ENCODE measurements around the gene TLR5.
A peak's percentile ranks its signal among the peaks of the same experiment; 100 is the strongest.

TLR5 gene

GRCh38 chr1:223150443-223150842 lies 7.4 kb upstream of the TLR5 start:
- DNase-seq (ENCODE audit: low read depth) = no peak

DNA sequence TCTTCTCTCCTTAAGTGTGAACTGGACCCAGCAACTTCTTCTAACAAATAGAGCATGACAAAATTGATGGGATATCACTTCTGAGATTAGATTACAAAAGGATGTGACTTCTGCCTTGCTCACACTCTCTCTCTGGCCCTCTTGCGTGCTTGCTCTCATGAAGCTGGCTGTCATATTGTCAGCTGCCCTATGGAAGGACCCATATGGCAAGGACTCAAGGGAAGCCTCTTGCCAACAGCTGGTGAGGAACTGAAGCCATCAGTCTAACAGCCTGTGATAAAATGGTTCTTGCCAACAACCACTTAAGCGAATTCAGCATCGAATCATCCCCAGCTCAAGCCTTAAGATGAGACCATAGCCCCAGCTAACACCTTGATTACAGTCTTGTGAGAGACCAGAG lies 4.8 kb upstream of the TLR5 start:
- DNase-seq (ENCODE audit: low read depth) = no peak

- DNase-seq (ENCODE audit: low read depth) = no peak
Measured at GRCh38 chr1:223147409-223147808, 4.4 kb upstream of the TLR5 start.

- no peak for DNase-seq (ENCODE audit: low read depth)
Measured at GRCh38 chr1:223146745-223147144, 3.7 kb upstream of the TLR5 start.

DNA sequence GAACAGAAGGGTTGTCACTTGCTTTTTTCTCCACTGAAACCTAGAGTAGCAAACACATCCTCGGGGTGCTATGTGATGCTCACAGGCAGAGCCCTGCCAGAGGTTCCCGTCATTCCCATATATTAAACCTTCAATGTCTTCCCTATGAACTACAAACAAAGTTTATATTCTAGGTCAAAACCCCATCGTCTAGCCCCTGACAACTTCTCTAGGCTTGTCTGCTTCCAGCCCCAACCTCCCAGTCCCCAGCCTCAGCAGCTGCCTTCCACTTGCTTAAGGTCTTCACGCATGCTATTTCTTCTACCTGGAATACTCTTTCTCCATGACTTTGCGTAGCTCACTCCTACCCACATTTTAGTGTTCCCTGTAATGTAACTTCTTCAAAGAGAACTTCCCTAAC lies 1.9 kb upstream of the TLR5 start:
- DNase-seq (ENCODE audit: low read depth) = no peak

DNA sequence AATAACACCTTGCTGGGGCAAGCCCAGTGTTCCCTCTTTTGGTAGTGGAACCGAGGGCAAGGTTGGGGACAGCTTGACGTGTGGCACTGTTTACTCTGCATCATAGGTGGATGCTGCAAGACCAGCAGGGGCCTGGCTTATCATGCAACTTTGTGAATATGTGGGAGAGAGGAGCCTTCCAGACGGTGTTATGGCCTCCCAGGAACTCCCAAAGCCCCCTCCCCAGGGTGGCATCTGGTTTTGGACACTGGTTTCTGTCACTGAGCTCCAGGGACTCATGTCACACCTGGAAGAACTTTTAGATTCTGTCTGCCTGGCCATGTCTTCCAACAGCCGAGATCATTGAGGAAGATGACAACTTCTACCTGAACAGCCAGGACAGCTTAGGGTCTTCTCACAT lies 1.4 kb upstream of the TLR5 start:
- no peak for DNase-seq (ENCODE audit: low read depth)

DNA sequence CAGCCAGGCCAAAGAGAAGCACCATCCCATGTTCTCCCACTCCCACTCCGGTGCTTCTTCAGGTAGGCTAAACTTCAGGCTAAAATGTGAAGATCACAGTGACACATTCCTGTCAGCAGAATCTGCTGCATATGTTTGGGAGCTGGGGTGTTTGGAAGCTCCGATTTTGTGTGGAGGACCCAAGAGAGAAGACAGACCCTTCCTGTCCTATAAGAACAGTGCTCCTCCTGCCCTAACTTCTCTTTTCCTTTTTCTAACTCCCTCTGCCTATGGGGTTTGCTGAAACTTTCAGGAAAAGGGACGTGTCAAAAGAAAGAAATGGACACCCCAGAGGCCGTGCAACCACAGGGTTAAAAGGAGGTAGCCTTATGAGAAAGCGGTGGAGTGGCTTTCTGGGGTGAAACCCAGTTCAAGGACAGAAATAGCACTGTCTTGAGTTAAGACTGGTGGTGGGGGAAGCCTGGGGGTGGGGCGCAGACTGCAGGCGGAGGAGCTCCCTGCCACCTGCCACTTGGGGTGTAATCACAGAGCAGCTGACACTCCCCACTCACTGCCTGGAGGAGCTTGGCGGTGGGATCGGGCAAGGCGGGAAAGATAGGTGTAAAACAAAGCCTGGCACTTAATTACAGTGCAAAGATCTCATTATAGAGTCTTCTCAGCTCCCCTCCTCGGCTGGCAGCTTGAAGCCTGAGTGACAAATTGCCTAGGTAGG lies 645 bp upstream of the TLR5 start:
- DNase-seq (ENCODE audit: low read depth) = no peak

GRCh38 chr1:223142269-223142668 lies 779 bp downstream of the TLR5 start:
- no peak for DNase-seq (ENCODE audit: low read depth)

GRCh38 chr1:223140611-223141405 lies 2.2 kb downstream of the TLR5 start:
- DNase-seq (ENCODE audit: low read depth) = no peak

DNA sequence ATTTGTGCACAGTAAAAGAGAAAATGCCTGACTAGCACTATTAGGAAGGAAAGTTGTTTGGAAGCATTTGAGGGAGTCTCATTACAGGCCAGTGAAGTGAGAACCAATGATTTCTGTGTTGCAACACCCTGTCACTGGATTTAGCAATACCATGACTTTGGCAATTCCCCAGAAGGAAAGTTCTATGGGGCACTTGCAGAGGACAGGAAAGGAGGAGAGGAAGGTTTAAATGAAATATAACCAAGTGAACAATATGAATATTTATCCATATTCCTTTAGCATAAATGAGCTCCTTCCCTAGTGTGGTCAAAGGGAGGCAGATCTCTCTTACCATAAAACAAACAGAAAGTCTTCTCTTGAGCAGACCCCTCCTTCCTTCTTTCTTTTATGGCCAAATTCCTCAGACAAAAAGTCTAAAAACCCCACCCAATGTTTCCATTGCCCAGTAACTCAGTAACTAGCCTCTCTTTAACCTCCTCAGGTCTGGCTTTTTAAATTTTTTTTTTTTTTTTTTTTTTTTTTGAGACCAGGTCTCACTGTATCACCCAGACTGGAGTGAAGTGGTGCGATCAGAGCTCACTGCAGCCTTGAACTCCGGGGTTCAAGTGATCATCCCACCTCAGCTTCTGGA lies 5.5 kb downstream of the TLR5 start:
- DNase-seq (ENCODE audit: low read depth) = peak; percentile 71

DNA sequence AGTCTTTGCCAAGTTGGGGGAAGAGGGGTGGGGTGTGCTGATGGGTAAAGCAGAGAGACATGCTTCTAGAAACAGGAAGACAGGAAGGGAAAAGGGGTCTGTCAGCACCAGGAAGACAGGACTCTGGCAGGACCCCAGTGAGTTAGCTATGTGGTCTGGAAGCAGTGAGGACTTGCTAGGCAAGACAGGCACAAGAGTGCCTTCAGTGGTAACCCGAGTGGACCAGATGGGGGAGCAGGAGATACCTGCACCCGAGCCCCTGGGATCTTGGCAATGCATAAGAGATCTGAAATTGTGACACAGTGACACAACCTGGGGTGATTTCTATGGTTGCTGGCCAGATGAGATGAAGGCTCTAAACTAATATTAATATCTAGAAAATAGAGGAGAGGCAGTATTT lies 7.0 kb downstream of the TLR5 start:
- no peak for DNase-seq (ENCODE audit: low read depth)

DNA sequence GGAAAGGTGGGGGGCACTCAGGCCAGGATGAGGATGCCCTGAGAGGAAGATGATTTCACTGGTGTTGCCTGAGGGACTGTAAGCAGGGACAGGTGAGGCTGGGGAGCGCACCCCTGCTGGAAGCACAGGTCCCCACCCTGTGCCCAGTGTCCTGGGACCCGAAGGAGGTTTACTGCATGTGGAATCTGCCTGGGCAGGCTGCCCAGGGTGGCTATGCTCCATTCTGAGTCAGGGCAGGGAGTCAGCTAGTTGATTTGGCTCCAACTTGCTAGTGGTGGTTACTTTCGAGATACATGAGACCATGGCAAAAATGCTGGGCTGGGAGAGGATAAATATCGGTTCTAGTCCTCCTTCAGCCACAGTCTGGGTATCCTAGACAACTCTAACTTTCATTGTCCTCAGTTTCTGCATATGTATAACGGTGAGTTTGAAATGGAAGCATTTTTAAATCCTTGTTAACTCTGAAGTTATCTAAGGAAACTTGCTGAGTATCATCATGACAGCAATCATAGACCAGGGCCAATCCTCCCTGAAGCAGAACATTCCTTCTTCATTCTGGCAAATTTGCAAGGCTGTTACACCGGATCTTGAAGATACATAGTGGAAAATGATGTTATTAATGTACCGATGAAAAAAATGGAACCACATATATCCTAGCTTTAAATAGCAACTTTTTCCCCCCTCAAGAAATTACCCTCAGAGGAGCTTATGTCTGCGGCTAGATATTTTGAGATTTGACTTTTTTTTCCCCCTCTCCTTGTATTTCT lies 7.7 kb downstream of the TLR5 start:
- DNase-seq (ENCODE audit: low read depth) = peak; percentile 73

GRCh38 chr1:223133824-223134435 lies 9.1 kb downstream of the TLR5 start:
- peak; percentile 80 for DNase-seq (ENCODE audit: low read depth)

GRCh38 chr1:223133306-223133823 lies 9.7 kb downstream of the TLR5 start:
- DNase-seq (ENCODE audit: low read depth) = no peak

DNA sequence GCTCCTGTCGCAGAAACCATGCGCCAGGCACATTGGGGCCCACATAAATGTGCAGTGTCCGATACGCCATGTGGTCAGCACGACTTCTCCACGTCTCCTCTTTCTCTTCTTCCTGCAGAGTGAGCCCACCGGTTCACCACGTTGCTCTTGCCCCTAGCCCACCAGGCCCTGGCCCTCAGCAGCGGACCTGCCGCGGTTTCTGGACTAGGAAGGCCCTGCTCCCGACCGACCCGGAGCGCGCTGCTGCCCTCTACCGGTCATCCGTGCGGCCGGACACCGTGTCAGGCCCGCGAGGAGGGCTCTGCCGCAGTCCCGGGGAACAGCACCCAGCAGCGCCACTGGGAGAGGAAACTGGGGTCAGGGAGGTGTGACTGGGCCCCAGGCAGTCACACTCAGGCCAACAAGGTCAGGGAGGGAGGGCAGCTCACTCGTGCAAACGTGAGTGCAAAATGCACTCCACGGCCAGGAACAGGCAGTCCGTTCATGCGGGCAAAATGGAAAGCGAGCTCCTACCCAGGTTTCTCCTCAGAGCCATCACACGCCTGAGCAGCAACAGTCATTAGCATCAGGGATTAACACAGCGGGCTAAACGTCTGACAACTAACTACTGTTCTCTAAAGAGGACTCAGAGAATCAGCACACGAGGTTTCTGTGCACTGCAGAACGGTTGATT lies 13.7 kb downstream of the TLR5 start:
- peak; percentile 49 for DNase-seq (ENCODE audit: low read depth)

GRCh38 chr1:223126741-223127140 lies 16.3 kb downstream of the TLR5 start:
- no peak for DNase-seq (ENCODE audit: low read depth)

DNA sequence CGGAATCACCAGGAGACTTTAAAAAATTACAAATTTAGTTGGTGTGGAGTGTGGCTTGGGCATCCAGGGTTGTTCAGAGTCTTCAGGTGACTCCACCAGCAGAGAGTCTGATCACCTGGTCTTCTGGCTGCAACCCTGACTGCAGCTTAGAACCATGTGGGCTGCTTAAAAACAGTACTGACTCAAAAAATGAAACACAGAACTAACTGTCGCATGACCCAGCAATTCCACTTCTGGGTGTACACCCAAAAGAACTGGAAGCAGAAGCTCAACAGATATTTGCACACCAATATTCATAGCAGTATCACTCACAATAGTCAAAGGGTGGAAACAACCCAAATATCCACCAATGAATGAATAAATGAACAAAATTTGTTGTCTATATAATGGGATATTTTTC lies 17.3 kb downstream of the TLR5 start:
- no peak for DNase-seq (ENCODE audit: low read depth)

DNA sequence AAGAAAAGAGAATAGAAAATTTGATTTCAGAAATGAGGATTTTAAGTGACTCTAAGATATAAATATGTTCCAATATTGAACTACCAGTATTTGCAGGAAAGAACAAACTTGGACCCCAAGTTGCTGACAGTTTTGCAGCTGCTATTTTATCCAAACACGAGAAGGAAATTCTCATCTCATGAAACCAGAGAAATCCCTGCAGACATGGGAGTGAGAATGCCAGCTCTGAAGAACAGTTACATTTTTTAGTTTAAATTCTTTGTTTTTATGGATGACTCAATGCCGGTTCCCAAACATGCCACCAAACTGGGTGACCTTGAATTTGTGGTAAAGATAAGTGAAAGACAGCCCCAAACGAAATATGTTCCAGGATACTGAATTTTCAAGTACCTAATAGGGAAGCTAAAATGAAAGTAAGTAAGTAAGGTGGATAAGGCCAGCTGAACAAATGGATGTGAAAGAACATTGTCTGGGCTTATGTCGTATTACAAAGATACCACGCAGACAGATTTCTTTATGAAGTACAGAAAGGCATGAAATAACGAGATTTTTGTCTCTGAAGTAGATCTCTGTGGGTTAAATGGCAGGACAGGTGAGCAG lies 19.9 kb downstream of the TLR5 start:
- peak; percentile 43 for DNase-seq (ENCODE audit: low read depth)

DNA sequence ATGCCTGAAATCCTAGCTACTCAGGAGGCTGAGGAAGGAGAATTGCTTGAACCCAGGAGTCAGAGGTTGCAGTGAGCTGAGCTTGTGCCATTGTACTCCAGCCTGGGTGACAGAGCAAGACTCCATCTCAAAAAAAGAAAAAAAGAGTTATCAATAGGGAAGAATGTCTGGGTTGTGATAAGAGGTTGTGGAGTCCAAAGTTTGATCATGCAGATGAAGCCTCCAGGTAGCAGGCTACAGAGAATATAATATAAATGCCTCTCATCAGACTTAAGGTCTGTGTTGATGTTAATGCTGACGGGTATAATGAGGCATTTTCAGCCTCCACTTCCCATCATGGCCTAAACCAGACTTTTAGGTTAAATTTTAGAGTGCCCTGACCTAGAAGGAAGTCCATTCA lies 24.6 kb downstream of the TLR5 start:
- DNase-seq (ENCODE audit: low read depth) = no peak

DNA sequence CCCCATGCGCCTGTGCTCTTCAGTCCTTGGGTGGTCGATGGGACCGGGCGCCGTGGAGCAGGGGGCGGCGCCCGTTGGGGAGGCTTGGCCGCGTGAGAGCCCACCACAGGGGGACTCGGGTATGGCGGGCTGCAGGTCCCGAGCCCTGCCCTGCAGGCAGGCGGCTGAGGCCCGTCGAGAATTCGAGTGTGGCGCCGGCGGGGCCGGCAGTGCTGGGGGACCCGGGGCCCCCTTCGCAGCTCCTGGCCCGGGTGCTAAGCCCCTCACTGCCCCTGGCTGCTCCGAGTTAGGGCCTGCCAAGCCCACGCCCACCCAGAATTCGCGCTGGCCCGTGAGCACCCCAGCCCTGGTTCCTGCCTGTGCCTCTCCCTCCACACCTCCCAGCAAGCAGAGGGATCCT lies 26.1 kb downstream of the TLR5 start:
- DNase-seq (ENCODE audit: low read depth) = no peak

DNA sequence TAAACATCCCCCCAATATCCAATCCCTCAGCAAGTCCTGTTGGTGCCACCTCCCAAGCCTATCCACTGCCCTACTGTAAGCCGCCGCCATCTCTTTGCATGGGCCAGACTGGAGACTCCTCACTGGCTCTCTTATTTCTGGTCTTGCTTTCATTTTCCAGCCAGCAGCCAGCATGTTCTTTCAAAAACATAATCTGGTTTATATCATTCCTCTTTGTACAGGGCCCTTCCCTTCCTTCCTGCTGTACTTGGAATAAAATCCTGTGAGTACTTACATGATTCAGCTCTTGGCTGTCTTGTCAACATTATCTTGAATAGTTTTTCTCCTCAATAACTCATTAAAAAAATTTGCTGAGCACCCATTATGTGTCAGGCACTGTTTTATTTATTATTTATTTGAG lies 28.2 kb downstream of the TLR5 start:
- DNase-seq (ENCODE audit: low read depth) = peak; percentile 4

Data from EH (cell line).